ENCODE results near the gene PLA1A. TPM values are rescaled to one million over a fixed set of nuclear protein-coding genes. Genes with fewer than 3 reads are reported as not detected.
A peak's percentile ranks its signal among the peaks of the same experiment; 100 is the strongest.

Gene PLA1A
- total and polyA plus RNA-seq, 2 donors (not counting 3 experiments of a cell fraction or from before 2014, with no cell fraction given) = 0.07 TPM; not detected in 1

DNA sequence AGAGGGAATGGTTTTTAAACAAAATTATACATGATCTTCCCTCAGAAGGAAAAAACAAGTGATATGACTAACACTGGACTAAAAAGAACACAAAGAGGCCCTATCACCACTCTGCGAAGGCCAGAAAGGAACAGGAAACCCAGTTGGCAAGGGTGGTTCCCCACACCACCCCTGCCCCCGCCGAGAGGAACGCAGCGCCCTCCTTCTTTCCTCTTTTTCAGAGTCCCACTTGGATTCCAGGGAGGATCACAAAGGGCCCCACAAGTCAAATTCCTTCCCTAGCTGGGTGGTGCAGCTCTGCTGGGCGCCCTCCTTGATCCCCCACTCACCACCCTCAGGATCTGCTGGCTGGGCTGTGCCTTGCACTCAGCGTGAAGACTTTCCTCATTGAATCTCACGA is 29.8 kb downstream of the PLA1A start:
- Histone ChIP-seq H3K9me3 (replicated peaks; ENCODE audit: control insufficient read depth, insufficient read depth, low read length) (no peaks in the 10 kb centered on the region), H3K4me1 (ENCODE audit: control insufficient read depth, extremely low read depth, insufficient read depth, low read length) (peaks cover 20% of the 10 kb centered on the region), H3K27ac (ENCODE audit: insufficient read depth, low read depth, low read length) (peak overlapping the region; percentile 52), H3K4me3 (replicated peaks in 1 of 3; ENCODE audit: insufficient read depth in 1 of 3, low read depth in 1 of 3, low read length in 3 of 3) (no peak overlapping the region), H3K4me2 (ENCODE audit: insufficient read depth, low read length) (peak overlapping the region; percentile 10), H3K9ac (replicated peaks; ENCODE audit: extremely low read depth, insufficient read depth, low read length) (no peak overlapping the region), H2AFZ (ENCODE audit: low read depth, low read length) (peak overlapping the region; percentile 90), H4K20me1 (replicated peaks; ENCODE audit: control insufficient read depth, extremely low read depth, insufficient read depth, low read length) (no peaks in the 10 kb centered on the region), H3K79me2 (ENCODE audit: control insufficient read depth, insufficient read depth, low read length) (no peaks in the 10 kb centered on the region), H3K9me1 (replicated peaks; ENCODE audit: control insufficient read depth, extremely low read depth, insufficient read depth, low read length) (no peaks in the 10 kb centered on the region), H3K36me3 (ENCODE audit: control insufficient read depth in 2 of 2, extremely low read depth in 1 of 2, insufficient read depth in 2 of 2, low read length in 2 of 2) (no peaks in the 10 kb centered on the region), H3K27me3 (ENCODE audit: control insufficient read depth in 2 of 2, insufficient read depth in 2 of 2, low read length in 2 of 2) (no peaks in the 10 kb centered on the region)
- TF ChIP-seq POLR2AphosphoS5 (IDR thresholded peaks at IDR 0.05; ENCODE audit: insufficient read depth, low read depth, low read length) (no peak), FOS (IDR thresholded peaks at IDR 0.05; ENCODE audit: borderline replicate concordance, insufficient read depth, low read length) (peak; percentile 36)
- TF ChIP-seq, protein P1, sequence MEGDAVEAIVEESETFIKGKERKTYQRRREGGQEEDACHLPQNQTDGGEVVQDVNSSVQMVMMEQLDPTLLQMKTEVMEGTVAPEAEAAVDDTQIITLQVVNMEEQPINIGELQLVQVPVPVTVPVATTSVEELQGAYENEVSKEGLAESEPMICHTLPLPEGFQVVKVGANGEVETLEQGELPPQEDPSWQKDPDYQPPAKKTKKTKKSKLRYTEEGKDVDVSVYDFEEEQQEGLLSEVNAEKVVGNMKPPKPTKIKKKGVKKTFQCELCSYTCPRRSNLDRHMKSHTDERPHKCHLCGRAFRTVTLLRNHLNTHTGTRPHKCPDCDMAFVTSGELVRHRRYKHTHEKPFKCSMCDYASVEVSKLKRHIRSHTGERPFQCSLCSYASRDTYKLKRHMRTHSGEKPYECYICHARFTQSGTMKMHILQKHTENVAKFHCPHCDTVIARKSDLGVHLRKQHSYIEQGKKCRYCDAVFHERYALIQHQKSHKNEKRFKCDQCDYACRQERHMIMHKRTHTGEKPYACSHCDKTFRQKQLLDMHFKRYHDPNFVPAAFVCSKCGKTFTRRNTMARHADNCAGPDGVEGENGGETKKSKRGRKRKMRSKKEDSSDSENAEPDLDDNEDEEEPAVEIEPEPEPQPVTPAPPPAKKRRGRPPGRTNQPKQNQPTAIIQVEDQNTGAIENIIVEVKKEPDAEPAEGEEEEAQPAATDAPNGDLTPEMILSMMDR (IDR thresholded peaks at IDR 0.05; ENCODE audit: extremely low read depth in 1 of 2, insufficient read depth in 1 of 2, low read depth in 1 of 2, low read length in 2 of 2) = no peak
- dilution Hi-C loops (cut with MboI; ENCODE audit: extremely low pct_ligation_motif_present, low sequenced_read_pairs) (no loop called here), intact Hi-C loops (cut with micrococcal nuclease) (no loop called here)
- FAIRE-seq = peak; percentile 84
- ChIA-PET CTCF (interaction anchor here (1.0 to 1.7 kb wide), 3 partner anchors 9 to 53 kb away, joined by 4 to 5 read pairs (median 4); no protein-coding TSS in a partner anchor), POLR2A (no interaction called here)
- BruUV-seq (replicated peaks) = no TSS peak
- DNase-seq (ENCODE audit: low read depth, low spot score) = peak; percentile 78

DNA sequence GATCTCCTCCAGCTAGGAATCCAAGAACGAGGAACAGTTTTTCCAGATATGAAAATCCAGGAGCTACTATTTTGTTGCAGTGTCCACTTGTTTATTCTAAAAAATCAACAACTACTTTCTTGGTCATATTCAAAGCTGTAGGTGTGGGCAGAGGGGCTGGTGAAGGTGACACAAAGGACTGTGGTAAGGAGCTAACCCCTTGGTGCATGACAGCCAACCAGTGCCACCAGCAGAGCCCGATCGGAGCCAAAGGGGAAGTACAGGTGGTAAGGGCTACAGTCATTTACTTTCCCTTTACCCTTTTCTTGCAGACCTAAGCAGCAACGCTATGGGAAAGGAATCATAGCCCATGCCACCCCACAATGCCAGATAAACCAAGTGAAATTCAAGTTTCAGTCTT is 30.7 kb downstream of the PLA1A start:
- Histone ChIP-seq H3K9ac (replicated peaks; ENCODE audit: extremely low read depth, insufficient read depth, low read length) (no peak overlapping the region), H3K9me3 (replicated peaks; ENCODE audit: control insufficient read depth, insufficient read depth, low read length) (no peaks in the 10 kb centered on the region), H3K27ac (ENCODE audit: insufficient read depth, low read depth, low read length) (no peak overlapping the region), H3K27me3 (ENCODE audit: control insufficient read depth in 2 of 2, insufficient read depth in 2 of 2, low read length in 2 of 2) (no peaks in the 10 kb centered on the region), H3K4me1 (ENCODE audit: control insufficient read depth, extremely low read depth, insufficient read depth, low read length) (peaks cover 20% of the 10 kb centered on the region), H3K4me3 (replicated peaks in 1 of 3; ENCODE audit: insufficient read depth in 1 of 3, low read depth in 1 of 3, low read length in 3 of 3) (no peak overlapping the region), H3K36me3 (ENCODE audit: control insufficient read depth in 2 of 2, extremely low read depth in 1 of 2, insufficient read depth in 2 of 2, low read length in 2 of 2) (no peaks in the 10 kb centered on the region), H3K4me2 (ENCODE audit: insufficient read depth, low read length) (no peak overlapping the region), H2AFZ (ENCODE audit: low read depth, low read length) (no peak overlapping the region), H4K20me1 (replicated peaks; ENCODE audit: control insufficient read depth, extremely low read depth, insufficient read depth, low read length) (no peaks in the 10 kb centered on the region), H3K79me2 (ENCODE audit: control insufficient read depth, insufficient read depth, low read length) (no peaks in the 10 kb centered on the region), H3K9me1 (replicated peaks; ENCODE audit: control insufficient read depth, extremely low read depth, insufficient read depth, low read length) (no peaks in the 10 kb centered on the region)
- no TSS peak for BruUV-seq (replicated peaks)
- POLR2A ChIA-PET = no interaction called here
- no peak for DNase-seq (ENCODE audit: low read depth, low spot score)
- intact Hi-C loops (cut with micrococcal nuclease) (no loop called here), dilution Hi-C loops (cut with MboI; ENCODE audit: extremely low pct_ligation_motif_present, low sequenced_read_pairs) (no loop called here)
- FAIRE-seq = no peak
- CTCF ChIA-PET = interaction anchor here (1.7 kb wide), 1 partner anchor 19 kb away, joined by 4 read pairs; no protein-coding TSS in a partner anchor
- TF ChIP-seq, protein P1 (IDR thresholded peaks at IDR 0.05; ENCODE audit: extremely low read depth in 1 of 2, insufficient read depth in 1 of 2, low read depth in 1 of 2, low read length in 2 of 2) = no peak
- TF ChIP-seq MYC (IDR thresholded peaks at IDR 0.05; ENCODE audit: low read depth, low read length) (no peak), JUN (IDR thresholded peaks at IDR 0.05; ENCODE audit: borderline replicate concordance, insufficient read depth, insufficient read length, low read depth) (no peak), POLR2AphosphoS5 (IDR thresholded peaks at IDR 0.05; ENCODE audit: insufficient read depth, low read depth, low read length) (no peak), GATA2 (IDR thresholded peaks at IDR 0.05; ENCODE audit: insufficient read depth, insufficient read length, low read depth, low read length) (no peak), EZH2 (IDR thresholded peaks at IDR 0.05; ENCODE audit: borderline replicate concordance, low read depth, low read length, severe bottlenecking) (no peak), POLR2A (IDR thresholded peaks at IDR 0.05; ENCODE audit: low read depth, low read length) (no peak), FOS (IDR thresholded peaks at IDR 0.05; ENCODE audit: borderline replicate concordance, insufficient read depth, low read length) (no peak)
- TF ChIP-seq, protein P2, sequence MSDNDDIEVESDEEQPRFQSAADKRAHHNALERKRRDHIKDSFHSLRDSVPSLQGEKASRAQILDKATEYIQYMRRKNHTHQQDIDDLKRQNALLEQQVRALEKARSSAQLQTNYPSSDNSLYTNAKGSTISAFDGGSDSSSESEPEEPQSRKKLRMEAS (IDR thresholded peaks at IDR 0.05; ENCODE audit: insufficient read depth, insufficient read length) = no peak

Data from endothelial cell of umbilical vein (primary cell).